ENCODE results near the gene GNG7. TPM values are rescaled to one million over a fixed set of nuclear protein-coding genes. Genes with fewer than 3 reads are reported as not detected.

The GNG7 gene
- total and polyA plus RNA-seq, 10 of the 15 experiments (the other 5 are each of a cell fraction or from before 2014, with no cell fraction given), result 1.9 to 13.6 (median 6.5) TPM

GRCh38 chr19:2492870-2493269 is 209.6 kb downstream of the GNG7 start (continued):
- no peak for TF ChIP-seq YBX1 (IDR thresholded peaks at IDR 0.05)
- TF ChIP-seq, protein P1, sequence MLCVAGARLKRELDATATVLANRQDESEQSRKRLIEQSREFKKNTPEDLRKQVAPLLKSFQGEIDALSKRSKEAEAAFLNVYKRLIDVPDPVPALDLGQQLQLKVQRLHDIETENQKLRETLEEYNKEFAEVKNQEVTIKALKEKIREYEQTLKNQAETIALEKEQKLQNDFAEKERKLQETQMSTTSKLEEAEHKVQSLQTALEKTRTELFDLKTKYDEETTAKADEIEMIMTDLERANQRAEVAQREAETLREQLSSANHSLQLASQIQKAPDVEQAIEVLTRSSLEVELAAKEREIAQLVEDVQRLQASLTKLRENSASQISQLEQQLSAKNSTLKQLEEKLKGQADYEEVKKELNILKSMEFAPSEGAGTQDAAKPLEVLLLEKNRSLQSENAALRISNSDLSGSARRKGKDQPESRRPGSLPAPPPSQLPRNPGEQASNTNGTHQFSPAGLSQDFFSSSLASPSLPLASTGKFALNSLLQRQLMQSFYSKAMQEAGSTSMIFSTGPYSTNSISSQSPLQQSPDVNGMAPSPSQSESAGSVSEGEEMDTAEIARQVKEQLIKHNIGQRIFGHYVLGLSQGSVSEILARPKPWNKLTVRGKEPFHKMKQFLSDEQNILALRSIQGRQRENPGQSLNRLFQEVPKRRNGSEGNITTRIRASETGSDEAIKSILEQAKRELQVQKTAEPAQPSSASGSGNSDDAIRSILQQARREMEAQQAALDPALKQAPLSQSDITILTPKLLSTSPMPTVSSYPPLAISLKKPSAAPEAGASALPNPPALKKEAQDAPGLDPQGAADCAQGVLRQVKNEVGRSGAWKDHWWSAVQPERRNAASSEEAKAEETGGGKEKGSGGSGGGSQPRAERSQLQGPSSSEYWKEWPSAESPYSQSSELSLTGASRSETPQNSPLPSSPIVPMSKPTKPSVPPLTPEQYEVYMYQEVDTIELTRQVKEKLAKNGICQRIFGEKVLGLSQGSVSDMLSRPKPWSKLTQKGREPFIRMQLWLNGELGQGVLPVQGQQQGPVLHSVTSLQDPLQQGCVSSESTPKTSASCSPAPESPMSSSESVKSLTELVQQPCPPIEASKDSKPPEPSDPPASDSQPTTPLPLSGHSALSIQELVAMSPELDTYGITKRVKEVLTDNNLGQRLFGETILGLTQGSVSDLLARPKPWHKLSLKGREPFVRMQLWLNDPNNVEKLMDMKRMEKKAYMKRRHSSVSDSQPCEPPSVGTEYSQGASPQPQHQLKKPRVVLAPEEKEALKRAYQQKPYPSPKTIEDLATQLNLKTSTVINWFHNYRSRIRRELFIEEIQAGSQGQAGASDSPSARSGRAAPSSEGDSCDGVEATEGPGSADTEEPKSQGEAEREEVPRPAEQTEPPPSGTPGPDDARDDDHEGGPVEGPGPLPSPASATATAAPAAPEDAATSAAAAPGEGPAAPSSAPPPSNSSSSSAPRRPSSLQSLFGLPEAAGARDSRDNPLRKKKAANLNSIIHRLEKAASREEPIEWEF (IDR thresholded peaks at IDR 0.05; ENCODE audit: insufficient replicate concordance, low read depth, low read length), result no peak
- TF ChIP-seq JUND (IDR thresholded peaks at IDR 0.05; ENCODE audit: low read depth, low read length), result no peak
- TF ChIP-seq SRF (IDR thresholded peaks at IDR 0.05; ENCODE audit: low read depth in 2 of 2, low read length in 2 of 2), result no peak
- TF ChIP-seq EGR1 (IDR thresholded peaks at IDR 0.05; ENCODE audit: borderline replicate concordance in 1 of 2, low read depth in 2 of 2, low read length in 2 of 2), result no peak
- TF ChIP-seq CBX5 (IDR thresholded peaks at IDR 0.05; ENCODE audit: low read depth), result no peak

DNA sequence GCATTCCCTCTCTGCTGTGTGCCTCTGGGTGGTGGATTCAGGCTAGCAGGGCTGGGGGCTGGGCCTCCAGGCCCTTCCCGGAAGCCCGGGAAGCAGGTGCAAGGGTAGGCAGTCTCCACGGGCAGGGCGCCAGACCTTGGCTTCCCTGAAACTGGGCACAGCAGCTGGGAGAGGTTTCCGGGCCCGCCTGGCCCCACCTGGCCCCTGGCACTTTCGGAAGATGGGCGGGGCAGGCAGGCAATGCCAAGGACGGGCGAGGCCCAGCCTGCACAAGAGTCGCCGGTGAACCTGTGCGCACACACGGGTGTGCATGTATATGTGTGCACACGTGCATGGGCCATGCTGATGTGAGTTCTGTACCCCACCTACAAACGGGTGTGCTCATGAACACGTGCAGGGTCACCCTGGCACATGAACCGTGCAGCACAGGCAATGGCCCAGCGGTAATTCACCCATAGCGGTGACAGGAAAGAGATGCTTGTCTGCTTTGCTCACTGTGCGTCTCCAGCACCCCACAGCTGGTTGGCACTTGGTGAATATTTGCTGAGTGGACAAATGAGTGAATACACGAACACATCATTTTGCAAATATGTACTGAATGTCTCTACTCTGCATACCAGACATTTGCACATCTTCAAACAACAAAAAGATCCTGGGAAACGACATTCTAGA is 211.2 kb downstream of the GNG7 start:
- Histone ChIP-seq H3K4me2 (ENCODE audit: control insufficient read depth, insufficient read depth) (no peak overlapping the region; the same call in 1 of the 2 replicates), H3K4me3 (no peak overlapping the region), H3K36me3 (ENCODE audit: control insufficient read depth in 2 of 2, insufficient read depth in 2 of 2, low read length in 1 of 2) (no peaks in the 10 kb centered on the region), H3K4me1 (ENCODE audit: control insufficient read depth, insufficient read depth, low read length) (peaks cover 30% of the 10 kb centered on the region), H2AFZ (ENCODE audit: control insufficient read depth, low read depth, low read length) (no peak overlapping the region), H3K27me3 (replicated peaks in 1 of 2; ENCODE audit: control insufficient read depth in 2 of 2, insufficient read depth in 2 of 2, low read length in 1 of 2) (peaks cover 0 to 7% of the 10 kb centered on the region in 2 experiments; a peak in 2 of 4 replicates), H3K9ac (ENCODE audit: control insufficient read depth, insufficient read depth, low read length) (no peak overlapping the region), H3K27ac (ENCODE audit: control insufficient read depth, insufficient read depth) (no peak overlapping the region), H4K20me1 (ENCODE audit: control insufficient read depth, insufficient read depth) (no peaks in the 10 kb centered on the region), H3K9me3 (replicated peaks; ENCODE audit: control insufficient read depth, insufficient read depth, low read length) (no peaks in the 10 kb centered on the region), H3K79me2 (ENCODE audit: control insufficient read depth, insufficient read depth, low read length) (no peaks in the 10 kb centered on the region)
- ChIA-PET SMC1A (ENCODE audit: uncharacterized antibody, unreplicated experiment) (no interaction called here), POLR2A (no interaction called here), RAD21 (ENCODE audit: unreplicated experiment) (no interaction called here), CTCF (no interaction called here)
- 1% methylated on average over 23 of the region's 23 CpGs for WGBS (ENCODE audit: insufficient coverage, insufficient replicate concordance, low lambda C conversion rate, missing lambda C conversion rate)
- BruUV-seq (replicated peaks), result no TSS peak
- DNase-seq (ENCODE audit: low read depth, low spot score), result no peak
- ATAC-seq, result no peak
- in situ Hi-C loops (cut with MboI) (no loop called here), intact Hi-C loops (cut with micrococcal nuclease; ENCODE audit: unreplicated experiment) (no loop called here)
- FAIRE-seq, result no peak
- TF ChIP-seq BRCA1 (IDR thresholded peaks at IDR 0.05; ENCODE audit: low read depth, low read length), result no peak
- TF ChIP-seq BHLHE40 (IDR thresholded peaks at IDR 0.05; ENCODE audit: borderline replicate concordance in 1 of 2, low read depth in 2 of 2, low read length in 1 of 2), result peak; percentile 66 to 76; a peak in 3 of 4 replicates
- TF ChIP-seq EZH2 (IDR thresholded peaks at IDR 0.05; ENCODE audit: borderline replicate concordance, control insufficient read depth, low read depth, low read length), result no peak
- TF ChIP-seq POLR2A (IDR thresholded peaks at IDR 0.05; ENCODE audit: low read depth, low read length), result no peak
- TF ChIP-seq, protein P2, sequence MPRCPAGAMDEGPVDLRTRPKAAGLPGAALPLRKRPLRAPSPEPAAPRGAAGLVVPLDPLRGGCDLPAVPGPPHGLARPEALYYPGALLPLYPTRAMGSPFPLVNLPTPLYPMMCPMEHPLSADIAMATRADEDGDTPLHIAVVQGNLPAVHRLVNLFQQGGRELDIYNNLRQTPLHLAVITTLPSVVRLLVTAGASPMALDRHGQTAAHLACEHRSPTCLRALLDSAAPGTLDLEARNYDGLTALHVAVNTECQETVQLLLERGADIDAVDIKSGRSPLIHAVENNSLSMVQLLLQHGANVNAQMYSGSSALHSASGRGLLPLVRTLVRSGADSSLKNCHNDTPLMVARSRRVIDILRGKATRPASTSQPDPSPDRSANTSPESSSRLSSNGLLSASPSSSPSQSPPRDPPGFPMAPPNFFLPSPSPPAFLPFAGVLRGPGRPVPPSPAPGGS (IDR thresholded peaks at IDR 0.05; ENCODE audit: borderline replicate concordance, insufficient read depth, low read depth, low read length, poor library complexity, severe bottlenecking), result peak; percentile 11
- TF ChIP-seq, protein P3, sequence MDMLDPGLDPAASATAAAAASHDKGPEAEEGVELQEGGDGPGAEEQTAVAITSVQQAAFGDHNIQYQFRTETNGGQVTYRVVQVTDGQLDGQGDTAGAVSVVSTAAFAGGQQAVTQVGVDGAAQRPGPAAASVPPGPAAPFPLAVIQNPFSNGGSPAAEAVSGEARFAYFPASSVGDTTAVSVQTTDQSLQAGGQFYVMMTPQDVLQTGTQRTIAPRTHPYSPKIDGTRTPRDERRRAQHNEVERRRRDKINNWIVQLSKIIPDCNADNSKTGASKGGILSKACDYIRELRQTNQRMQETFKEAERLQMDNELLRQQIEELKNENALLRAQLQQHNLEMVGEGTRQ (IDR thresholded peaks at IDR 0.05; ENCODE audit: borderline replicate concordance, low read depth, low read length), result no peak
- TF ChIP-seq SPI1 (IDR thresholded peaks at IDR 0.05; ENCODE audit: borderline replicate concordance, insufficient read depth, low read depth, low read length), result no peak
- TF ChIP-seq HDAC6 (IDR thresholded peaks at IDR 0.05; ENCODE audit: unreplicated experiment), result no peak

Data from GM12878 (cell line).